ENCODE data around the gene SLC26A11. TPM values are rescaled to one million over a fixed set of nuclear protein-coding genes. Genes with fewer than 3 reads are reported as not detected.
A peak's percentile ranks its signal among the peaks of the same experiment; 100 is the strongest.

Gene SLC26A11
- total RNA-seq, 1 experiment from 2014 or later: 26.5 TPM

DNA sequence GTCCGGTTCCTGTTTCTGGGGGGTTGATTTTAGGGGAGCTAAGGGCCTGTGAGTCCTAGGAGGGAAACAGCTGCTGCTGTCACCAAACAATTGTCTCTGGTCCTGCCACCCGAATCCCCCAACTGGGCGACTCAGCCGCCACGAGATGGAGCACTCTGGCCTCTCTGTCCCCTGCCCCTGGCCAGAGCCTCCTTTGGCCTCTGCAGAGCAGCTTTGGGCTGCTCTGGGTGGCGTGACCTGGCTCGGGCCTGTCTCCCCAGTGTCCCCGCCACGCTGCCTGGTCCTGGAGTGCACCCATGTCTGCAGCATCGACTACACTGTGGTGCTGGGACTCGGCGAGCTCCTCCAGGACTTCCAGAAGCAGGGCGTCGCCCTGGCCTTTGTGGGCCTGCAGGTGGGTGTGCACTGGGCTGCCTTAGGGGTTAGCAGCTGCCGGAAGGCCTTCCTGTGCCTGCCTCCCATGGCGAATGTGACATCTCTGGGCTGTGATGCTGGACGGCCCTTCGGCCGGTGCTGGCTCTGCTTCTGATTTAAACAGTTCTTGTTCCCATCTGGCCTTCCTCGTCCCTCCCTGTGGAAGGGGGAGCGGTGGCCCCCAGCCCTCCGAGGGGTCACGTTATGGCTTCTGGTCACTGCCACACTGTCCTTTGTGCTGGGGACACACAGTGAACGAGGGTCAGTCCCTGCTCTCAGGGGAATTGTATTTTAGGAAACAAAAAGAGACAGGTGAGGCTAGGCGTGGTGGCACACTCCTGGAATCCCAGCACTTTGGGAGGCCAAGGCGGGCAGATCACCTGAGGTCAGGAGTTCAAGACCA lies 28.9 kb downstream of the SLC26A11 start:
- Mint-ChIP-seq H3K9me3 (no peaks in the 10 kb centered on the region), H3K27me3 (ENCODE audit: low read depth) (no peaks in the 10 kb centered on the region; the same call in 1 of the 2 replicates), H3K4me3 (no peak overlapping the region), H3K36me3 (ENCODE audit: insufficient read depth in 1 of 3, low read depth in 3 of 3) (peaks cover 7 to 30% (median 15%) of the 10 kb centered on the region in 3 experiments), H3K4me1 (0 out of 4 replicates have a peak, but pooled peaks cover 0 to 2% of the 10 kb centered on the region in 2 experiments), H3K27ac (0 out of 7 replicates have a peak overlapping the region, but pooled peaks of 1 of the 3 experiments have one; percentile 11)
- H4K20me1 ChIP-seq (ENCODE audit: control insufficient read depth, insufficient read depth, insufficient read length): no peaks in the 10 kb centered on the region
- no peak overlapping the region for H2AK5ac ChIP-seq (ENCODE audit: insufficient read length, low read length)
- H3K56ac ChIP-seq (ENCODE audit: insufficient read length, low read depth, low read length): no peak overlapping the region
- no peak for DNase-seq
- H3K27me3 ChIP-seq (ENCODE audit: insufficient read depth, low read length): no peaks in the 10 kb centered on the region
- H4K5ac ChIP-seq (ENCODE audit: insufficient read length, low read depth, low read length): no peak overlapping the region
- no peaks in the 10 kb centered on the region for H3K79me1 ChIP-seq (ENCODE audit: insufficient read depth, low read depth, low read length, poor library complexity, severe bottlenecking)
- no peak overlapping the region for H3T11ph ChIP-seq (ENCODE audit: low read length)
- no peaks in the 10 kb centered on the region for H3K9me3 ChIP-seq (ENCODE audit: control insufficient read depth, low read depth, low read length)
- H3K14ac ChIP-seq (ENCODE audit: insufficient read depth, low read length): no peak overlapping the region
- H4K8ac ChIP-seq (replicated peaks; ENCODE audit: insufficient read length, low read depth, low read length): no peak overlapping the region
- H2BK20ac ChIP-seq (ENCODE audit: low read depth, low read length, poor library complexity, severe bottlenecking): no peak overlapping the region
- H2BK5ac ChIP-seq (ENCODE audit: insufficient read length, low read length): no peak overlapping the region
- no peak overlapping the region for H2BK15ac ChIP-seq (ENCODE audit: low read depth, low read length)
- TF ChIP-seq CTCF (conservative IDR thresholded peaks at IDR 0.05): no peak
- no peak overlapping the region for H3K27ac ChIP-seq (ENCODE audit: insufficient read length, low read depth, low read length)
- H3K4me2 ChIP-seq (ENCODE audit: insufficient read depth, insufficient read length, low read length): no peak overlapping the region
- H3K9ac ChIP-seq (ENCODE audit: extremely low read depth, insufficient read length, low read length): no peak overlapping the region
- no peak overlapping the region for H2BK12ac ChIP-seq (ENCODE audit: insufficient read length, low read depth, low read length)
- H3K4me1 ChIP-seq (ENCODE audit: insufficient read depth, low read length): no peaks in the 10 kb centered on the region
- no peak overlapping the region for H3K18ac ChIP-seq (ENCODE audit: insufficient read length, low read depth, low read length)
- H3K23me2 ChIP-seq (ENCODE audit: insufficient read length, low read depth, low read length, poor library complexity, severe bottlenecking): no peaks in the 10 kb centered on the region
- no peak overlapping the region for H2BK120ac ChIP-seq (ENCODE audit: low read depth, low read length, poor library complexity, severe bottlenecking)
- no CpG with 5 or more reads among the region's 26 CpGs for WGBS (ENCODE audit: extremely low coverage, insufficient read length, low lambda C conversion rate)
- H3K4ac ChIP-seq (ENCODE audit: low read depth, low read length): no peak overlapping the region
- no peak overlapping the region for H3K23ac ChIP-seq (ENCODE audit: insufficient read length, low read depth, low read length)
- no peak overlapping the region for H2AFZ ChIP-seq (ENCODE audit: low read length)
- H4K91ac ChIP-seq (ENCODE audit: insufficient read length, low read depth, low read length): no peak overlapping the region
- no peaks in the 10 kb centered on the region for H3K79me2 ChIP-seq (ENCODE audit: insufficient read depth, low read length)
